Ishikawa (cell line): ENCODE results near the gene PFKM.

Experiments used
- CEBPB ChIP-seq: IDR thresholded peaks from 2 replicates; pipeline ENCODE4 v1.6.1; 2012
- CREB1 ChIP-seq: IDR thresholded peaks from 2 replicates; pipeline ENCODE4 v1.6.1; 2012; ENCODE audit warnings: low read depth
- EGR1 ChIP-seq: IDR thresholded peaks from 2 replicates; pipeline ENCODE4 v1.6.1; 2012
- EP300 ChIP-seq: IDR thresholded peaks from 2 replicates; pipeline ENCODE4 v1.6.1; 2012; ENCODE audit warnings: borderline replicate concordance
- FOXM1 ChIP-seq: IDR thresholded peaks from 2 replicates; pipeline ENCODE4 v1.6.1; 2012; ENCODE audit warnings: low read depth, borderline replicate concordance
- MAX ChIP-seq: IDR thresholded peaks from 2 replicates; pipeline ENCODE4 v1.6.1; 2012
- NFIC ChIP-seq: IDR thresholded peaks from 2 replicates; pipeline ENCODE4 v1.6.1; 2012
- RAD21 ChIP-seq: IDR thresholded peaks from 2 replicates; pipeline ENCODE4 v1.6.1; 2012; ENCODE audit warnings: low read depth
- TAF1 ChIP-seq: IDR thresholded peaks from 2 replicates; pipeline ENCODE4 v1.6.1; 2012; ENCODE audit warnings: low read depth, mild to moderate bottlenecking
- TCF12 ChIP-seq: IDR thresholded peaks from 2 replicates; pipeline ENCODE4 v1.6.1; 2012; ENCODE audit warnings: low read depth
- TEAD4 ChIP-seq: IDR thresholded peaks from 2 replicates; pipeline ENCODE4 v1.6.1; 2012
- USF1 ChIP-seq: IDR thresholded peaks from 2 replicates; pipeline ENCODE4 v1.6.1; 2012
- YY1 ChIP-seq: IDR thresholded peaks from 2 replicates; pipeline ENCODE4 v1.6.1; 2012; ENCODE audit warnings: low read depth
- ZBTB7A ChIP-seq: IDR thresholded peaks from 2 replicates; pipeline ENCODE4 v1.6.1; 2012; ENCODE audit warnings: low read depth
- TF ChIP-seq, protein P1 (sequence below): IDR thresholded peaks from 2 replicates; pipeline ENCODE4 v1.6.1; 2012; ENCODE audit warnings: low read depth, mild to moderate bottlenecking

Gene PFKM

DNA sequence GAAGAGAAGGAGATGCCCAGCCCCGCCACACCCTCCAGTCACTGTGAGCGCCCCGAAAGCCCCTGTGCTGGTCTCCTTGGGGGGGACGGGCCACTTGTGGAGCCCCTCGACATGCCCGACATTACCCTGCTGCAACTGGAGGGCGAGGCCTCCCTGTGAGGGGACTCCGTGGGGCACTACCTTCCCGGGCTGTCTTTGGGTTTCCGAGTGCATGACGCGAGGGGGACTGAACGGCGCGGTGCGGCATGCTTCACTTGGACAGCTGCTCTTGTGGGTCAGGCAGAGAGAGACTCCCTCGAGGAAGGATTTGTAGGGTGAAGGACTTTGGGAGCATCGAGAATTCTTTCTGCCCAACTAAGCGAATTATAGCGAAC lies 65.4 kb downstream of the PFKM start:
- TF ChIP-seq EGR1 (no peak), NFIC (no peak), MAX (no peak), CEBPB (no peak), CREB1 (no peak), TCF12 (no peak), TEAD4 (no peak), EP300 (no peak), YY1 (no peak), ZBTB7A (no peak), TAF1 (no peak), USF1 (no peak), RAD21 (no peak), FOXM1 (no peak)
- TF ChIP-seq, protein P1, sequence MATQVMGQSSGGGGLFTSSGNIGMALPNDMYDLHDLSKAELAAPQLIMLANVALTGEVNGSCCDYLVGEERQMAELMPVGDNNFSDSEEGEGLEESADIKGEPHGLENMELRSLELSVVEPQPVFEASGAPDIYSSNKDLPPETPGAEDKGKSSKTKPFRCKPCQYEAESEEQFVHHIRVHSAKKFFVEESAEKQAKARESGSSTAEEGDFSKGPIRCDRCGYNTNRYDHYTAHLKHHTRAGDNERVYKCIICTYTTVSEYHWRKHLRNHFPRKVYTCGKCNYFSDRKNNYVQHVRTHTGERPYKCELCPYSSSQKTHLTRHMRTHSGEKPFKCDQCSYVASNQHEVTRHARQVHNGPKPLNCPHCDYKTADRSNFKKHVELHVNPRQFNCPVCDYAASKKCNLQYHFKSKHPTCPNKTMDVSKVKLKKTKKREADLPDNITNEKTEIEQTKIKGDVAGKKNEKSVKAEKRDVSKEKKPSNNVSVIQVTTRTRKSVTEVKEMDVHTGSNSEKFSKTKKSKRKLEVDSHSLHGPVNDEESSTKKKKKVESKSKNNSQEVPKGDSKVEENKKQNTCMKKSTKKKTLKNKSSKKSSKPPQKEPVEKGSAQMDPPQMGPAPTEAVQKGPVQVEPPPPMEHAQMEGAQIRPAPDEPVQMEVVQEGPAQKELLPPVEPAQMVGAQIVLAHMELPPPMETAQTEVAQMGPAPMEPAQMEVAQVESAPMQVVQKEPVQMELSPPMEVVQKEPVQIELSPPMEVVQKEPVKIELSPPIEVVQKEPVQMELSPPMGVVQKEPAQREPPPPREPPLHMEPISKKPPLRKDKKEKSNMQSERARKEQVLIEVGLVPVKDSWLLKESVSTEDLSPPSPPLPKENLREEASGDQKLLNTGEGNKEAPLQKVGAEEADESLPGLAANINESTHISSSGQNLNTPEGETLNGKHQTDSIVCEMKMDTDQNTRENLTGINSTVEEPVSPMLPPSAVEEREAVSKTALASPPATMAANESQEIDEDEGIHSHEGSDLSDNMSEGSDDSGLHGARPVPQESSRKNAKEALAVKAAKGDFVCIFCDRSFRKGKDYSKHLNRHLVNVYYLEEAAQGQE, result no peak

DNA sequence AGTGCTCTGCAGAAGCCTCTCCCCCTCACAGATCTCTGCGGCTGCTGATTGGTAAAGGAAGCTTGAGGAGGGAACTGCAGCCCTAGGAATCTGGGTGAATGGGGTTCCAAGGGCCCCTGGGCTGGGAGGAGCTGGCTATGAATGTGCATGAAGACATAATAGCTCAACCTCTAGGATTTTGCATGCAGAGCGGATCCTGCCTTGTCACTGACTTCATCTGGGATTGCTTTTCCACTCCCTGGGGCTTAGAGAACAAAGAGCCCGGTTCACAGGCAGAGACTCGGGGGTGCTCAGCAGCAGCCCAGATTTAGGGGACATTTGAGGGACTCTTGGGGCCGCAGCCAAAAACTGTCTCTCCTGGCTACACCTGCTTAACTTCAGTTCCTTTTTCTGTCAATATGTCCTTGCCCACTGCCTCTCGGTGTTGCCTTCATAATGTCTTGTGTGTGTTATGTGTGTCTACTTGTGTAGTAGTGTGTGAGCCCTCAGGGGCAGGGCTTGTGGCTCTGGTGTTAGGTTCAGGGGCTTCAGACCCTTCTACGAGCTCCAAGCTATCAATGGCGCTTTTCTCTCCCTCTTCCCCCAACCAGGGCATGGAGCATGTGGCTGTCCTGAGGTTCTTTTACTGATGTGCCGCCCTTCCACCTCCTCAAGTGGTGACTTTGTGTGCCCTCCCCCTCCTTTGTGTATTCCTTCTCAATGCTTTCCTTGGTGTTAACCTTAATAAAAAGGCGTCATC lies 66.2 kb downstream of the PFKM start:
- TF ChIP-seq EGR1 (no peak), YY1 (no peak), USF1 (no peak), TEAD4 (no peak), TCF12 (no peak), TAF1 (no peak), FOXM1 (no peak), ZBTB7A (no peak), MAX (no peak), CREB1 (no peak), NFIC (no peak)
- TF ChIP-seq, protein P1, result no peak

- TF ChIP-seq TCF12, result no peak
Observed at GRCh38 chr12:48187916-48188695, 68.9 kb downstream of the PFKM start.

DNA sequence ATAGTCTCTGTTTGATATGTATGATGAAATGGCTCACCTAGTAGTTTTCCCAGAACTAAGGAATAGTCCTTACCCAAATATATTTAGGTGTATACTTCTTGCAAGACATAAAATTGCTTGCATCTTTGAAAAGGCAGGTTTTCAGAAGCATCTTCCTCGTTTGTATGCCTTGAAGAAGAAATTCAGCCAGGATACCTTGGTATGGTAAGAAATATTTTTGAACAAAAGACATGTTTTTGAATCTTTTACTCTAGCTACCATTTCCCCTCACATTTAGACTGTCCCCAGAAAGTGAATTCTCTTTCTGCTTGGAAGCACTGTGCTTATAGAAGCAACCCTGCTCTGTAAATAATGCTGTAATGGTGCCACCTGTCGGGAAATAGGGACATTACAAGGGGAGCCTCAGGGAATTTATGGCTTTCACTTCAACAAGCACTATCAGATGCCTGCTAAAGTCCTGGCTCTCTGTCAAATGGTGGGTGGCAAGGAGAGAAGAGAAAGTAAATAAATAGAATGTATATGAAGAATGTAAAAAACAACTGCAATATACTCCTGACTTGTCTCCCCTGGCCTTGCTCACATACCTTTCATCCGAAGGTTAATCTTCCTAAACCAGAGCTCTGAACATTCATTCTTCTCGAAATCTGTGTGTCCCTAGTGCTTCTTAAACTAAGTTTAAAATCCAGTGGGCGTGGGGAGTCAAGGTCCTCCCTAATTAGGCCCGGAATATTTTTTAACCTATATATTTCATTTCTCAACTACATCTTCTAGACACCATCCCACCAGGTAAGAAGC lies 70.4 kb downstream of the PFKM start:
- TF ChIP-seq CREB1, result no peak
- peak; percentile 87 for TF ChIP-seq RAD21
- no peak for TF ChIP-seq FOXM1
- TF ChIP-seq TEAD4, result no peak
- TF ChIP-seq TCF12, result no peak
- TF ChIP-seq, protein P1, result no peak
- TF ChIP-seq CEBPB, result no peak
- TF ChIP-seq TAF1, result no peak
